Gastroesophageal sphincter (tissue), 3 donors: ENCODE results near the gene DUS3L.

ENCODE experiments used
- CTCF ChIP-seq, 4 experiments: fragments of 200-600 bp in 2 of 4; fragments of 450-650 bp in 2 of 4; sonication (generic) in 1 of 4; IDR thresholded peaks; one replicate each; pipeline ENCODE4 v1.5.1; 2017 to 2019; ENCODE audit warnings: antibody characterized with exemption in 4 of 4, mild to moderate bottlenecking in 2 of 4, moderate library complexity in 2 of 4
- EP300 ChIP-seq: sonication (generic); formaldehyde crosslinking; IDR thresholded peaks from one replicate; pipeline ENCODE4 v1.6.1; 2017; ENCODE audit warnings: antibody characterized with exemption, mild to moderate bottlenecking
- POLR2A ChIP-seq, 2 donors: fragments of 450-650 bp; IDR thresholded peaks; one replicate each; pipeline ENCODE4 v1.6.1; 2017; ENCODE audit warnings: antibody characterized with exemption in 2 of 2, mild to moderate bottlenecking in 2 of 2, moderate library complexity in 1 of 2
- POLR2AphosphoS5 ChIP-seq: sonication (generic); formaldehyde crosslinking; IDR thresholded peaks from one replicate; pipeline ENCODE4 v1.6.1; 2017; ENCODE audit warnings: antibody characterized with exemption

GRCh38 chr19:5803441-5803751 lies 12.4 kb upstream of the DUS3L start:
- TF ChIP-seq POLR2A (IDR thresholded peaks at IDR 0.05) (no peak), POLR2AphosphoS5 (no peak), CTCF (IDR thresholded peaks at IDR 0.05) (no peak), EP300 (no peak)
